COR-L47 (cell line): ENCODE data around the gene GPC3.
"Not testable (repeated sequence)": the region's sequence is repeated elsewhere in the genome, so short reads cannot be mapped to it uniquely, and the experiment has no call there.

ENCODE experiments used
- DNase-seq: peaks from one replicate; lab custom pipeline; 2025; lab: John Stamatoyannopoulos, UW

The GPC3 gene

GRCh38 chrX:133762976-133763548, 222.3 kb downstream of the GPC3 start:
- not testable (repeated sequence) for DNase-seq

- no peak for DNase-seq
These were observed 230.7 kb downstream of the GPC3 start for GRCh38 chrX:133754657-133755056.

- DNase-seq: no peak
These were observed 235.4 kb downstream of the GPC3 start for GRCh38 chrX:133749951-133750350.

- DNase-seq: no peak
These were observed 236.0 kb downstream of the GPC3 start for GRCh38 chrX:133749370-133749769.

GRCh38 chrX:133747196-133747595, 238.2 kb downstream of the GPC3 start:
- DNase-seq: no peak

GRCh38 chrX:133746593-133746992, 238.8 kb downstream of the GPC3 start:
- DNase-seq: no peak

- DNase-seq: no peak
These were observed 240.0 kb downstream of the GPC3 start for GRCh38 chrX:133745349-133745748.

- no peak for DNase-seq
These were observed 242.6 kb downstream of the GPC3 start for GRCh38 chrX:133742602-133743305.

GRCh38 chrX:133741303-133741702, 244.1 kb downstream of the GPC3 start:
- DNase-seq: no peak

GRCh38 chrX:133726642-133727041, 258.8 kb downstream of the GPC3 start:
- DNase-seq: no peak

GRCh38 chrX:133726211-133726630, 259.2 kb downstream of the GPC3 start:
- peak; percentile 23 for DNase-seq

GRCh38 chrX:133723930-133724329, 261.5 kb downstream of the GPC3 start:
- no peak for DNase-seq

- DNase-seq: no peak
These were observed 262.6 kb downstream of the GPC3 start for GRCh38 chrX:133722756-133723155.

- not testable (repeated sequence) for DNase-seq
These were observed 265.1 kb downstream of the GPC3 start for GRCh38 chrX:133720269-133720668.

- DNase-seq: no peak
These were observed 269.7 kb downstream of the GPC3 start for GRCh38 chrX:133715715-133716114.

GRCh38 chrX:133709501-133709900, 275.9 kb downstream of the GPC3 start:
- no peak for DNase-seq

GRCh38 chrX:133706890-133707289, 278.5 kb downstream of the GPC3 start:
- DNase-seq: no peak

GRCh38 chrX:133702230-133702629, 283.2 kb downstream of the GPC3 start:
- DNase-seq: no peak

GRCh38 chrX:133699023-133699728, 286.2 kb downstream of the GPC3 start:
- no peak for DNase-seq

- DNase-seq: peak; percentile 3
These were observed 287.1 kb downstream of the GPC3 start for GRCh38 chrX:133698298-133698697.

GRCh38 chrX:133697656-133698055, 287.7 kb downstream of the GPC3 start:
- no peak for DNase-seq

- DNase-seq: no peak
These were observed 295.3 kb downstream of the GPC3 start for GRCh38 chrX:133689997-133690599.

- no peak for DNase-seq
These were observed 299.6 kb downstream of the GPC3 start for GRCh38 chrX:133685822-133686221.
